Prostate gland (tissue), 2 donors: Measurements from ENCODE around the gene SLC7A10. TPM values are rescaled to one million over a fixed set of nuclear protein-coding genes. Genes with fewer than 3 reads are reported as not detected.

Source experiments
- DNase-seq: peaks from one replicate; pipeline ENCODE4 v3.0.0-alpha.2; 2019; ENCODE audit warnings: low spot score
- H3K27ac ChIP-seq, 2 donors: fragments of 200-600 bp; sonication (generic); 2 replicates each; pipeline ENCODE4 v1.5.1; 2017 to 2019
- H3K27me3 ChIP-seq: fragments of 200-600 bp; sonication (generic); replicated peaks from 2 replicates; pipeline ENCODE4 v1.5.1; 2019; ENCODE audit not compliant: insufficient read depth
- H3K36me3 ChIP-seq, 2 donors: fragments of 200-600 bp; sonication (generic); 1 replicate in 1 of 2; 2 replicates in 1 of 2; pipeline versions ENCODE4 v1.5.1 to v1.8.1; 2017 to 2019
- H3K4me1 ChIP-seq: fragments of 200-600 bp; sonication (generic); replicated peaks from 2 replicates; pipeline ENCODE4 v1.5.1; 2019
- H3K4me3 ChIP-seq, 2 donors: fragments of 200-600 bp; sonication (generic); 2 replicates each; pipeline ENCODE4 v1.5.1; 2017 to 2019
- H3K9me3 ChIP-seq: fragments of 200-600 bp; sonication (generic); 2 replicates; pipeline ENCODE4 v1.5.1; 2017
- CTCF ChIP-seq, 4 experiments: fragments of 200-600 bp in 2 of 4; fragments of 450-650 bp in 2 of 4; sonication (generic) in 2 of 4; IDR thresholded peaks; 1 replicate in 3 of 4; 2 replicates in 1 of 4; pipeline ENCODE4 v1.5.1; 2016 to 2019; ENCODE audit warnings: antibody characterized with exemption in 4 of 4, mild to moderate bottlenecking in 2 of 4, moderate library complexity in 2 of 4
- POLR2A ChIP-seq: fragments of 450-650 bp; IDR thresholded peaks from one replicate; pipeline ENCODE4 v1.6.1; 2016; ENCODE audit warnings: antibody characterized with exemption, mild to moderate bottlenecking
- POLR2AphosphoS5 ChIP-seq: sonication (generic); formaldehyde crosslinking; IDR thresholded peaks from one replicate; pipeline ENCODE4 v1.6.1; 2017; ENCODE audit warnings: antibody characterized with exemption
- WGBS: methylation state at CpG from one replicate; pipeline ENCODE4 v1.1.5; 2018; 5-methylcytosine and 5-hydroxymethylcytosine counted together
- intact Hi-C: fragments of 100-400 bp; cut with DNase I; formaldehyde crosslinking; loops from one replicate; pipeline ENCODE4 v1.14.2; 2022
- total RNA-seq, 2 donors: library from RNA; depleted of rRNA; stranded (reverse); fragments of >200 nt; gene quantifications; one replicate each; pipeline ENCODE4 v1.1.0, GENCODE V29; 2016

SLC7A10 gene
- total RNA-seq, 2 donors from 2014 or later, result 3.5 TPM; not detected in 1

- 76% methylated on average over 8 of the region's 8 CpGs for WGBS
- intact Hi-C loops, result no loop called here
Observed at GRCh38 chr19:33199441-33200265, 26.0 kb downstream of the SLC7A10 start.

GRCh38 chr19:33198169-33198568 lies 27.5 kb downstream of the SLC7A10 start:
- intact Hi-C loops, result no loop called here
- TF ChIP-seq CTCF (IDR thresholded peaks at IDR 0.05), result no peak
- H3K27me3 ChIP-seq, result no peaks in the 10 kb centered on the region
- H3K4me1 ChIP-seq, result peaks cover 9% of the 10 kb centered on the region
- WGBS, result 94% methylated on average over 6 of the region's 7 CpGs
- no peak overlapping the region for H3K4me3 ChIP-seq
- no peaks in the 10 kb centered on the region for H3K36me3 ChIP-seq
- DNase-seq, result no peak
- no peaks in the 10 kb centered on the region for H3K9me3 ChIP-seq
- no peak overlapping the region for H3K27ac ChIP-seq

More at GRCh38 chr19:33199441-33200265, 26.0 kb downstream of the SLC7A10 start:
- Histone ChIP-seq H3K9me3 (no peaks in the 10 kb centered on the region), H3K36me3 (peaks cover 0 to 4% of the 10 kb centered on the region in 2 donors), H3K27me3 (no peaks in the 10 kb centered on the region), H3K4me3 (no peak overlapping the region), H3K27ac (no peak overlapping the region), H3K4me1 (peaks cover 9% of the 10 kb centered on the region)
- no peak for DNase-seq
- TF ChIP-seq CTCF (IDR thresholded peaks at IDR 0.05) (no peak), POLR2A (no peak), POLR2AphosphoS5 (no peak)

- intact Hi-C loops, result no loop called here
- 93% methylated on average over 11 of the region's 11 CpGs for WGBS
Observed at GRCh38 chr19:33197591-33198000, 28.1 kb downstream of the SLC7A10 start.

GRCh38 chr19:33196446-33197193 lies 29.0 kb downstream of the SLC7A10 start:
- no peak for TF ChIP-seq CTCF (IDR thresholded peaks at IDR 0.05)
- TF ChIP-seq POLR2AphosphoS5, result no peak
- no peak for TF ChIP-seq POLR2A
- no peaks in the 10 kb centered on the region for H3K27me3 ChIP-seq
- no peaks in the 10 kb centered on the region for H3K9me3 ChIP-seq
- WGBS, result 92% methylated on average over 10 of the region's 10 CpGs
- no peak for DNase-seq
- intact Hi-C loops, result no loop called here
- no peak overlapping the region for H3K27ac ChIP-seq
- no peak overlapping the region for H3K4me3 ChIP-seq
- peaks cover 9% of the 10 kb centered on the region for H3K4me1 ChIP-seq
- no peaks in the 10 kb centered on the region for H3K36me3 ChIP-seq

More at GRCh38 chr19:33197591-33198000, 28.1 kb downstream of the SLC7A10 start:
- no peak for TF ChIP-seq POLR2AphosphoS5
- no peaks in the 10 kb centered on the region for H3K36me3 ChIP-seq
- no peaks in the 10 kb centered on the region for H3K27me3 ChIP-seq
- no peak overlapping the region for H3K27ac ChIP-seq
- no peaks in the 10 kb centered on the region for H3K9me3 ChIP-seq
- DNase-seq, result no peak
- peaks cover 9% of the 10 kb centered on the region for H3K4me1 ChIP-seq
- no peak overlapping the region for H3K4me3 ChIP-seq

GRCh38 chr19:33195645-33196347 lies 29.9 kb downstream of the SLC7A10 start:
- Histone ChIP-seq H3K9me3 (no peaks in the 10 kb centered on the region), H3K27me3 (no peaks in the 10 kb centered on the region), H3K4me3 (peak overlapping the region; percentile 59 to 63), H3K36me3 (no peaks in the 10 kb centered on the region), H3K4me1 (peaks cover 9% of the 10 kb centered on the region), H3K27ac (peak overlapping the region; percentile 1 to 58)
- DNase-seq, result no peak
- intact Hi-C loops, result no loop called here
- TF ChIP-seq POLR2A (no peak), CTCF (IDR thresholded peaks at IDR 0.05) (no peak), POLR2AphosphoS5 (no peak)
- WGBS, result 71% methylated on average over 9 of the region's 17 CpGs
